B cell (primary cell): ENCODE results near the gene GPR152. TPM values are rescaled to one million over a fixed set of nuclear protein-coding genes. Genes with fewer than 3 reads are reported as not detected.

Experiments used
- ATAC-seq: fragments of 200-7000 bp; cut with Tn5 transposase; one replicate; pipeline ENCODE4 v1.10.0; 2021; ENCODE audit warnings: low read depth, mild to moderate bottlenecking, moderate number of reproducible peaks, moderate library complexity
- CTCF ChIA-PET: fragments of 350-600 bp; sonication (Branson Sonifier 250); formaldehyde crosslinking; loops from one replicate; lab custom pipeline; 2021; ENCODE audit warnings: antibody characterized with exemption, inconsistent platforms; lab: Charles Lee
- POLR2A ChIA-PET: fragments of 350-600 bp; sonication (Branson Sonifier 250); formaldehyde crosslinking; loops from one replicate; lab custom pipeline; 2021; ENCODE audit warnings: antibody characterized with exemption; lab: Charles Lee
- DNase-seq: peaks from one replicate; pipeline ENCODE4 v3.0.0; 2013
- H2AFZ ChIP-seq: 2 replicates; pipeline ENCODE4 v1.6.1; 2012; ENCODE audit warnings: mild to moderate bottlenecking, low read depth, low read length; ENCODE audit not compliant: insufficient read depth, poor library complexity, severe bottlenecking
- H3K27ac ChIP-seq, 2 donors: 1 replicate in 1 of 2; 2 replicates in 1 of 2; pipeline ENCODE4 v1.5.1; 2012 to 2013; ENCODE audit warnings: low read length in 2 of 2, mild to moderate bottlenecking in 2 of 2, moderate library complexity in 1 of 2
- H3K27me3 ChIP-seq, 4 experiments: fragments of 200-600 bp in 1 of 4; sonication (generic) in 1 of 4; replicated peaks in 1 of 4; 1 replicate in 2 of 4; 2 replicates in 2 of 4; pipeline versions ENCODE4 v1.6.1 to v1.7.0; 2013 to 2016; ENCODE audit warnings: low read length in 3 of 4, mild to moderate bottlenecking in 2 of 4, mixed read lengths in 1 of 4, moderate library complexity in 1 of 4; ENCODE audit not compliant: insufficient read depth in 4 of 4, control insufficient read depth in 3 of 4; ENCODE audit errors: control extremely low read depth in 1 of 4
- H3K36me3 ChIP-seq, 2 experiments: replicated peaks in 1 of 2; 1 replicate in 1 of 2; 2 replicates in 1 of 2; pipeline versions ENCODE4 v1.6.1 to v1.7.1; 2013; ENCODE audit warnings: low read length in 1 of 2; ENCODE audit not compliant: insufficient read depth in 2 of 2, control insufficient read depth in 1 of 2; ENCODE audit errors: control extremely low read depth in 1 of 2, extremely low read depth in 1 of 2
- H3K4me1 ChIP-seq, 2 donors: fragments of 200-600 bp in 1 of 2; sonication (generic) in 1 of 2; 1 replicate in 1 of 2; 2 replicates in 1 of 2; pipeline versions ENCODE4 v1.5.1 to v1.6.1; 2013 to 2017; ENCODE audit warnings: low read length in 2 of 2; ENCODE audit not compliant: control insufficient read depth in 2 of 2, insufficient read depth in 2 of 2
- H3K4me2 ChIP-seq: replicated peaks from 2 replicates; pipeline ENCODE3; 2012; ENCODE audit warnings: mild to moderate bottlenecking, low read depth, low read length; ENCODE audit not compliant: poor library complexity, severe bottlenecking
- H3K4me3 ChIP-seq, 5 experiments: fragments of 200-600 bp in 1 of 5; sonication (generic) in 1 of 5; 1 replicate in 3 of 5; 2 replicates in 2 of 5; pipeline versions ENCODE4 v1.5.1 to v1.7.0; 2011 to 2016; ENCODE audit warnings: low read length in 4 of 5, mild to moderate bottlenecking in 4 of 5, low read depth in 2 of 5, control low read depth in 1 of 5, moderate library complexity in 1 of 5; ENCODE audit not compliant: insufficient read depth in 1 of 5; ENCODE audit errors: control extremely low read depth in 1 of 5, extremely low read depth in 1 of 5
- H3K79me2 ChIP-seq: fragments of 200-600 bp; sonication (generic); one replicate; pipeline ENCODE4 v1.6.0; 2016; ENCODE audit warnings: low read length; ENCODE audit not compliant: control insufficient read depth, insufficient read depth
- H3K9ac ChIP-seq: fragments of 200-600 bp; sonication (generic); 2 replicates; pipeline ENCODE4 v1.6.1; 2017; ENCODE audit warnings: mild to moderate bottlenecking, low read length, moderate library complexity
- H3K9me3 ChIP-seq, 3 donors: one replicate each; pipeline versions ENCODE4 v1.6.1 to v1.7.1; 2013; ENCODE audit warnings: low read length in 2 of 3; ENCODE audit not compliant: control insufficient read depth in 2 of 3, insufficient read depth in 1 of 3; ENCODE audit errors: control extremely low read depth in 1 of 3
- H4K20me1 ChIP-seq: 2 replicates; pipeline ENCODE4 v1.6.0; 2012; ENCODE audit warnings: mild to moderate bottlenecking, low read length; ENCODE audit not compliant: insufficient read depth, control insufficient read depth, poor library complexity, severe bottlenecking
- H3K27ac Mint-ChIP-seq: one replicate; pipeline ENCODE4 v1.8.0; 2021; ENCODE audit warnings: mixed read lengths
- H3K27me3 Mint-ChIP-seq: one replicate; pipeline ENCODE4 v1.8.0; 2021; ENCODE audit warnings: mixed read lengths
- H3K4me1 Mint-ChIP-seq: one replicate; pipeline ENCODE4 v1.8.0; 2021; ENCODE audit warnings: mixed read lengths
- H3K4me3 Mint-ChIP-seq: one replicate; pipeline ENCODE4 v1.8.0; 2021; ENCODE audit warnings: mixed read lengths
- H3K9me3 Mint-ChIP-seq: one replicate; pipeline ENCODE4 v1.8.0; 2022; ENCODE audit warnings: mixed read lengths; ENCODE audit not compliant: insufficient read depth
- EZH2 ChIP-seq: IDR thresholded peaks from 2 replicates; pipeline ENCODE4 v1.6.1; 2012; ENCODE audit warnings: borderline replicate concordance, low read depth, mild to moderate bottlenecking, moderate library complexity, low read length; ENCODE audit not compliant: insufficient read depth, poor library complexity, severe bottlenecking
- WGBS: methylation state at CpG from one replicate; pipeline ENCODE4 v1.1.5; 2013; ENCODE audit warnings: missing lambda C conversion rate; ENCODE audit not compliant: insufficient coverage; 5-methylcytosine and 5-hydroxymethylcytosine counted together
- intact Hi-C: fragments of 100-400 bp; cut with micrococcal nuclease; formaldehyde crosslinking; loops from one replicate; pipeline ENCODE4 v1.10.0; 2022
- polyA plus RNA-seq: library from polyadenylated mRNA; depleted of rRNA; stranded (reverse); fragments of >200 nt; gene quantifications from 2 replicates; pipeline ENCODE4 v1.2.3, GENCODE V29; 2012
- total RNA-seq, 2 donors: library from RNA; stranded (reverse); fragments of 120-200 nt in 1 of 2; gene quantifications; 1 replicate in 1 of 2; 2 replicates in 1 of 2; pipeline versions ENCODE4 v1.2.3 to v1.2.4, GENCODE V29; 2013 to 2022
- TF ChIP-seq, protein P1 (sequence below): fragments of 200-600 bp; IDR thresholded peaks from one replicate; pipeline ENCODE4 v1.8.0; 2022; ENCODE audit warnings: antibody characterized with exemption, mild to moderate bottlenecking

The GPR152 gene
- total and polyA plus RNA-seq, 2 donors (not counting 1 experiment from before 2014, with no cell fraction given), result 0.24 TPM; not detected in 1

- POLR2A ChIA-PET, result interaction anchor here (0.8 to 4.8 kb wide), 7 partner anchors 8 to 58 kb away, joined by 4 to 79 read pairs (median 5); partner anchors contain the start of genes POLD4, PPP1CA, PTPRCAP and TBC1D10C
- peak overlapping the region; percentile 100 for H3K27ac Mint-ChIP-seq
- ATAC-seq, result no peak
- H3K27me3 Mint-ChIP-seq, result no peaks in the 10 kb centered on the region
- H3K4me1 Mint-ChIP-seq, result peaks cover 84% of the 10 kb centered on the region
- Histone ChIP-seq H3K27me3 (no peaks in the 10 kb centered on the region), H3K79me2 (peaks cover 42% of the 10 kb centered on the region), H3K4me1 (peaks cover 89 to 95% of the 10 kb centered on the region in 2 donors), H4K20me1 (peaks cover 23% of the 10 kb centered on the region), H3K4me3 (peak overlapping the region in 1 of 5 experiments; percentile 24), H3K27ac (peak overlapping the region; percentile 49 to 88), H3K9ac (peak overlapping the region; percentile 24), H3K9me3 (peaks cover 0 to 2% (median 0%) of the 10 kb centered on the region in 3 donors), H3K4me2 (peak overlapping the region; percentile 89), H3K36me3 (peaks cover 0 to 34% of the 10 kb centered on the region in 2 experiments), H2AFZ (no peak overlapping the region)
- CTCF ChIA-PET, result interaction anchor here (0.9 to 3.8 kb wide), 2 partner anchors 8 to 28 kb away, joined by 3 to 48 read pairs; partner anchors contain the start of genes PPP1CA and TBC1D10C
- peak overlapping the region; percentile 91 for H3K4me3 Mint-ChIP-seq
- WGBS, result 86% methylated on average over 17 of the region's 17 CpGs
- no peaks in the 10 kb centered on the region for H3K9me3 Mint-ChIP-seq
- intact Hi-C loops, result no loop called here
- no peak for DNase-seq
- no peak for TF ChIP-seq EZH2
- TF ChIP-seq, protein P1, sequence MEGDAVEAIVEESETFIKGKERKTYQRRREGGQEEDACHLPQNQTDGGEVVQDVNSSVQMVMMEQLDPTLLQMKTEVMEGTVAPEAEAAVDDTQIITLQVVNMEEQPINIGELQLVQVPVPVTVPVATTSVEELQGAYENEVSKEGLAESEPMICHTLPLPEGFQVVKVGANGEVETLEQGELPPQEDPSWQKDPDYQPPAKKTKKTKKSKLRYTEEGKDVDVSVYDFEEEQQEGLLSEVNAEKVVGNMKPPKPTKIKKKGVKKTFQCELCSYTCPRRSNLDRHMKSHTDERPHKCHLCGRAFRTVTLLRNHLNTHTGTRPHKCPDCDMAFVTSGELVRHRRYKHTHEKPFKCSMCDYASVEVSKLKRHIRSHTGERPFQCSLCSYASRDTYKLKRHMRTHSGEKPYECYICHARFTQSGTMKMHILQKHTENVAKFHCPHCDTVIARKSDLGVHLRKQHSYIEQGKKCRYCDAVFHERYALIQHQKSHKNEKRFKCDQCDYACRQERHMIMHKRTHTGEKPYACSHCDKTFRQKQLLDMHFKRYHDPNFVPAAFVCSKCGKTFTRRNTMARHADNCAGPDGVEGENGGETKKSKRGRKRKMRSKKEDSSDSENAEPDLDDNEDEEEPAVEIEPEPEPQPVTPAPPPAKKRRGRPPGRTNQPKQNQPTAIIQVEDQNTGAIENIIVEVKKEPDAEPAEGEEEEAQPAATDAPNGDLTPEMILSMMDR, result no peak
Measured at GRCh38 chr11:67410984-67411784, 41.3 kb downstream of the GPR152 start.
